Activated CD8-positive, alpha-beta memory T cell treated with anti-CD3 and anti-CD28 coated beads for 1 hour (primary cell): Measurements from ENCODE around the gene KLF14.
"Not testable (repeated sequence)": the region's sequence is repeated elsewhere in the genome, so short reads cannot be mapped to it uniquely, and the experiment has no call there.

Source experiments
- DNase-seq, 2 donors: peaks; one replicate each; pipeline ENCODE4 v3.0.0-alpha.2; 2020; ENCODE audit warnings: low read depth in 1 of 2; ENCODE audit errors: extremely low read depth in 1 of 2

Gene KLF14

DNA sequence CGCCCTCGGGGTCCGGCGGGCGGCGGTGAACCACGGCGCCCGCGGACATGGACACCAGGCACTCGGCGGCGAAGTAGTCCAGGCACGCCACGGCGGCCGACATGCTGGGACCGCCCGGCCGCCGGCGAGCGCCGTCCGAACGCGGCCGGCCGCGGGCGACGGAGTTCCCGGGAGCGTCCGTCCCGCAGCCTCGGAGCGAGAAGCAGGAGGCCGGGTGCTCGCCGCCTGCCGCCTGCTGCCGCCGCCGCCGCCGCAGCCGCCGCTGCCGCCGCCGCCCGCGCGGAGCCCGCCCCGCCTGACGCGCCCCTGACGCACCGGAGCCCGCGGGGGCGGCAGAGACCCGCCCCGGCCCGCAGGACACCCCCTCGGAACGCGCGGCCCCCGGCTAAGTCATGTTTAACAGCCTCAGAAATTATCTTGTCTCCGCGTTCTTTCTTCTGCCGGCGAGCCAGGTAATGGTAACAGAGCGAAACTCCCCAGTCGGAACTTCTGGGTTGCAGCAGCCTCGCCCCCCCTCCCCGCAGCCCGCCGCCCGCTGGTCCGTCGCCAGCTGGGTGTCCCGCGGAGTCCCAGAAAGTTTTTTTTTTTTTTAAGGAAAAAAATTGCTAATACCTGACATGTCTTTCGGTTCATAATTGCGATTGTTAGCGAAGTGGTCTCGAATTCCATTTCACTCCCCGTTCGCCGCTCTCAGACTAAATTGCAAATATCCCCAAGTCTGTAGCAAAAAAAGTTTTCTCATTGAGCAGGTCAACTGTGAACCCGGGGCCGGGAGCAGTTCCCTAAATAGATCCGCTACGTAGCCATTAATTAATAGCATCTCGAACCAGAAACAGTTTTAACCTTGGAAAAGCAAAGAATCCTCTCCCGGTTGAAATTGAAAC lies at the start of gene KLF14:
Gene KLF14 (minus strand): TSS at position 277 of the 884 bp plus-strand sequence. CDS start 174 bp downstream, at position 103.
- DNase-seq, result no peak

GRCh38 chr7:130781346-130781745 lies 47.3 kb upstream of the KLF14 start:
- DNase-seq, result no peak

DNA sequence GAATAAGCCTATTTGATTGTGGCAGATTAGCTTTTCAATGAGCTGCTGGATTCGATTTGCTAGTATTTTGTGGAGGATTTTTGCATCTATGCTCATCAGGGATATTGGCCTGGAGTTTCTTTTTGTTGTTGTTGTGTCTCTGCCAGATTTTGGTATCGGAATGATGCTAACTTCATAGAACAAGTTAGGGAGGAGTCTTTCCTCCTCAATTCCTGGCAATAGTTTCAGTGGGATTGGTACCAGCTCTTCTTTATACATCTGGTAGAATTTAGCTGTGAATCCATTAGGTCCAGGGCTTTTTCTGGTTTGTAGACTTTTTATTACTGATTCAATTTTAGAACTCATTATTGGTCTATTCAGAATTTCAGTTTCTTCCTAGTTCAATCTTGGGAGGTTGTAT lies 43.4 kb upstream of the KLF14 start:
- DNase-seq, result no peak

- not testable (repeated sequence) for DNase-seq
Observed at GRCh38 chr7:130772456-130772855, 38.4 kb upstream of the KLF14 start.

GRCh38 chr7:130768854-130769253 lies 34.8 kb upstream of the KLF14 start:
- no peak for DNase-seq

DNA sequence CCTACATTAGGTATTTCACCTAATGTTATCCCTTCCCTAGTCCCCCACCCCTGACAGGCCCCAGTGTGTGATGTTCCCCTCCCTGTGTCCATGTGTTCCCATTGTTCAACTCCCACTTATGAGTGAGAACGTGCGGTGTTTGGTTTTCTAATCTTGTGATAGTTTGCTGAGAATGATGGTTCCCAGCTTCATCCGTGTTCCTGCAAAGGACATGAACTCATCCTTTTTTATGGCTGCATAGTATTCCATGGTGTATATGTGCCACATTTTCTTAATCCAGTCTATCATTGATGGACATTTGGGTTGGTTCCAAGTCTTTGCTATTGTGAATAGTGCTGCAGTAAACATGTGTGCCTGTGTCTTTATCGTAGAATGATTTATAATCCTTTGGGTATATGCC lies 30.6 kb upstream of the KLF14 start:
- not testable (repeated sequence) for DNase-seq

DNA sequence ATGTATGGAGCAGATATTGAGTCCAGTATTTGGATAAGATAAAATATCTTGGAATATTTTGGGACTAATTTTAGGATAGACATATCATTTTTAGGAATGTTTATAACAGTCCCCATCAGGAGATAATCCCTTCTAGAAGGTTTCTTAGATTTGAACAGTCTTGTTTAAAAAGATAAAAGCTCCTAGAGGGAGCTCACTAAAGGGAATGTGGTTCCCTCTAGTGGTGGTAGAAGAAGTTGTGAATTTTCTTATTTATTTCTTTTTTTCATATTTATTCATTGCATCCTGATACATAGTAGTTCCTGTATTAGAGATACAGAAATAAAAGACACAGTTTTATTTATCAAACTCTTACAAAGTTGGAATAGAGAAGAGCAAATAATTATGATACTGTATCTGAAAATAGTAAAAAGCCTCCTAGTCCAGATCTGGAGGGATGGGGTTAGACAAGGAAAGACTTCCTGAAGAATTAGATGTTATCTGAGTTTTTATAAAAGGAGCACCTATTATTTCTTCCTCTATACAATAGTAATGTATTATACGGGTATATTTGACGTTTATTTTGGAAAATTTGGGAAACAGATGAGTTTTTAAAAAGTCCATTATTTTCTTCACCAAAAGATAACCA lies 24.5 kb upstream of the KLF14 start:
- DNase-seq, result no peak

- DNase-seq, result no peak
Observed at GRCh38 chr7:130756316-130756715, 22.3 kb upstream of the KLF14 start.

DNA sequence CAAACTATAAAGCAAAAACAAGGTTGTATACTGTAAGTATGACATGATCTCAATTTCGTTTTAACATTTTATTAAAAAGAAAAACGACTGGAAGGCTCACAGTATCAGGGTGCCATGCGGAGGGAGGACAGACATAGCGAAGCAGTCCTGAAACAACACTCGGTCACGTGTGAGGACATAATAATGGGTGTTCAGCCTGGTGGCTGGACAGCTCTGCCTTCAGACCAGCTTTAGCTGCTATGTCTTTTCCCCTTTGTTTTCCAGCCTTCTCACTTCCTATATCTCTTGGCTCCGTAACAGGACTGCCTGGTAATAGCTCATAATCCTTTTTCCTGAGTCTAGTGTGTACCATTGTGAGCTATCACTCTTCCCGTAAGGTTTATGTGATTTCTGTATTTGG lies 18.4 kb upstream of the KLF14 start:
- no peak for DNase-seq

DNA sequence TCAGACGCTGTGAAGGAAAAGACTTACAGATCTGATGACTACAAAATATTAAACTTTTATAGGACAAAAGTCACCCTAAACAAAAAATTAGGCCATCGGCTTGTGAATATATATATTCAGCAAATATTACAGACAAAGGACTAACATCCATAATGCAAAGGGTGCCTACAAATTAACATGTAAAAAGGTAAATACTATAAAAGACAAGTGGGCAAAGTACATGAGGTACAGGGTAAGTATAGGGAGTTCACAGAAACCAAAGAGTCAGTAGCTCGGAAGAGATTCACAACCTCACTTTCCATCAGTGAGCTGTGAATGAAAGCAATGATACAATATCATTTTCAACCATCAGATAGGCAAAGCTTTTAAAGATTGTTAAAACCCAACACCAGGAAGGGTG lies 16.7 kb upstream of the KLF14 start:
- no peak for DNase-seq

- DNase-seq, result no peak
Observed at GRCh38 chr7:130748531-130749389, 14.8 kb upstream of the KLF14 start.

DNA sequence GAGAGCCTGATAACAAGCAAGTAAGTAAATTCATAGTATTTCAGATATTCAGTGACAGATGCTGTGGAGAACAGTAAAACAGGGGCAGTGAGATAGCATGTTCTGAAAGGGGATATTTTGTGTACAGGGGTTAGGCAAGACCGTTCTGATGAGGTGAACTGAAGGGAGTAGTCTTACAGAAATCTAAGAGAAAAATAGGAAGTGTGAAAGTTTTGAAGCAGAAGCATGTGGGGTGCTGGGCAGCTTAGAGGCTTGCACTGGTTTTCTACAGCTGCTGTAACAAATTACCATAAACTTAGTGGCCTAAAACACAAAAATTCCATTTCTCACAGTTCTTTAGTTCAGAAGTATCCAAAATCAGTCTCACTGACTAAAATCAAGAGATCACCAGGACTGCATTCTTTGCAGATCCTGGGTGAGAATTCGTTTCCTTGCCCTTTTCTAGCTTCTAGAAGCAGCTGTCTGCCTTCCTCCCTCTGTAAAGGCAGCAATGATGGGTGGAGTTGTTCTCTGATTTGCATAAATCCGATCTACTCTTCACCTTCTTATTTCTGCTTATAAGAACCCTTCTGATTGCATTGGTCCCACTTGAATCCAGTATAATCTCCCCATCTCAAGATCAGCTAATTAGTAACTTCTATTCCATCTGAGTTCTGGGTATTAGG lies 7.5 kb upstream of the KLF14 start:
- no peak for DNase-seq

- DNase-seq, result no peak
Observed at GRCh38 chr7:130740606-130741005, 6.6 kb upstream of the KLF14 start.

DNA sequence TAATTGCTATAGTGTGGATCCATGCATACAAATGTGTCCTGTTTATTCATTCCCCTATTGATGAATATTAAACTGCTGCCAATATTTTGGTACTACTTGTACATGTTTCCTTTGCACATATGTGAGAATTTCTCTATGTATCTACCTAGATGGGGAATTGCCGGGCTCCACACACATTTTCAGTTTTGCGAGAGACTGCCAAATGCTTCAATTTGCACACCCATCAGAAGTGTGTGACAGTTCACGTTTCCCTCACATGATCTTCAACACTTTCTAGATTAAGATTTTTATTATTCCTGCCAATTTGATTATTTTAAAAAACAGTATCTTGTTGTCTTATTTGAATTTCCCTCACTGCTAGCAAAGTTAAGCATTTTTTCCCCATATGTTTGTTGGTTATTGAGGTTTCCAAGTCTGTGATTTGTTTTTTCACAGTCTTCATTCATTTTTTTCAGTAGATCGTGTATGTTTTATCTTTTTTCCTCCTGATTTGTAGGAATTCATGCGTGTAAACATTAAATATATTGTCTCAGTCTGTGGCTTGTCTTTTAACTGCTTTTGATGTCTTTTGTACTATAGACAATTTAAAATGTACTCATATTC lies 2.4 kb upstream of the KLF14 start:
- DNase-seq, result no peak

GRCh38 chr7:130734815-130735716 lies 1.1 kb upstream of the KLF14 start:
- no peak for DNase-seq

- no peak for DNase-seq
Observed at GRCh38 chr7:130732980-130733930, 752 bp downstream of the KLF14 start.

GRCh38 chr7:130723784-130724183 lies 10.2 kb downstream of the KLF14 start:
- no peak for DNase-seq
